ENCODE results near the gene EFCAB13.
"Not testable (repeated sequence)": the region's sequence is repeated elsewhere in the genome, so short reads cannot be mapped to it uniquely, and the experiment has no call there.

The EFCAB13 gene

DNA sequence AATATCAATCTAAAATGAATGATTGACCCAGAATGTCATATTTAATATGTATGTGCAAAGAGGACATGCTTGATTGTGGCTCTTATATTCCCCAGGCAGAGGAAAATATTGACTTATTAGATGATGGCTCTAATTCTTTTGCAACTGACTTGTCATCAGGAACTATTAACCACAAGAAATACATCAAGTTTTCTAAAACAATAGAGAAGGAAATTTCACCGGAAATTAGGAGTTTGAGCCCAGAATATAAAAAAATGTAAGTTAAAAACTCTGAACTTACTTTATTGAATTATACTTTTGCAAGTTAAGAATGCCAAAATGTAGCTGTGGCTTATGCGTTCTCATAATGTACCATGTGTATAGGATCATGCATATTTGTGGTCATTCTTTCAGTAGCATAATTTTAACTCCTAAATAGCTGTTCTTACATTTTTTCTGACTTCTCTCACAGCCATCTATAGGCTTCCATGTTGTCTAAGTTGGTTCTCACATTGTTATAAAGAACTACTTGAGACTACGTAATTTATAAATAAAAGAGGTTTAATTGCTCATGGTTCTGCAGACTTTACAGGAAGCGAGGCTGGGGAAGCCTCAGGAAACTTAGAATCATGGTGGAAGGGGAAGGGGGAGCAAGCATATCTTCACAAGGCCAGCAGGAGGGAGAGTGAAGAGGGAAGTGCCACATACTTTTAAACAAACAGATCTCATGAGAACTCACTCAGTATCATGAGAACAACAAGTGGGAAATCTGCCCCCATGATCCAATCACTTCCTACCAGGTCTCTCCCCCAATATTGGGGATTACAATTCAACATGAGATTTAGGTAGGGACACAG lies 11.6 kb downstream of the EFCAB13 start:
- Histone ChIP-seq H3K27ac (ENCODE audit: low read depth, low read length) (no peak overlapping the region), H3K4me1 (ENCODE audit: control insufficient read depth, insufficient read depth, low read length) (no peaks in the 10 kb centered on the region), H3K9ac (ENCODE audit: low read depth, low read length) (no peak overlapping the region)

DNA sequence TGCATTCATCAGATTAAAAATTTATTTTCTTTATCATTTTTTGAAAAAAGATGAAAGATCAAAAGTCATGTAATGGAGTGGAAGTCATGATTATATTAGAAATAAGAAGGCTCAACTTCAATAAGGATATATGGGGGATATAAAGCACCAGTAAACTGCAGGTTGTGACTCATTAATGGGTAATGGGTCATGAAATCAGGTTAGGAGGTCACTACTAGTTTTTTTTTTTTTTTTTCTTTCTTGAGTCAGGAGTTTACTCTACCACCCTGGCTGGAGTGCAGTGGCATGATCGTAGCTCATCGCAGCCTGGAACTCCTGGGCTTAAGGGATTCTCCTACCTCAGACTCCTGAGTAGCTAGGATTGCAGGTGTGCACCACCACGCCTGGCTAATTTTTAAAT lies 14.3 kb downstream of the EFCAB13 start:
- Histone ChIP-seq H3K27me3 (ENCODE audit: control insufficient read depth, insufficient read depth, low read length) (no peaks in the 10 kb centered on the region), H3K36me3 (ENCODE audit: control insufficient read depth, insufficient read depth, low read length) (no peaks in the 10 kb centered on the region), H3K9me3 (ENCODE audit: control insufficient read depth, insufficient read depth, low read length) (no peaks in the 10 kb centered on the region), H3K9ac (ENCODE audit: low read depth, low read length) (no peak overlapping the region), H3K4me1 (ENCODE audit: control insufficient read depth, insufficient read depth, low read length) (no peaks in the 10 kb centered on the region), H3K4me3 (ENCODE audit: low read depth, low read length) (no peak overlapping the region), H3K27ac (ENCODE audit: low read depth, low read length) (no peak overlapping the region)

More for the DNA sequence above, 11.6 kb downstream of the EFCAB13 start:
- Histone ChIP-seq H3K4me3 (ENCODE audit: low read depth, low read length) (no peak overlapping the region), H3K9me3 (ENCODE audit: control insufficient read depth, insufficient read depth, low read length) (no peaks in the 10 kb centered on the region), H3K36me3 (ENCODE audit: control insufficient read depth, insufficient read depth, low read length) (no peaks in the 10 kb centered on the region), H3K27me3 (ENCODE audit: control insufficient read depth, insufficient read depth, low read length) (no peaks in the 10 kb centered on the region)

DNA sequence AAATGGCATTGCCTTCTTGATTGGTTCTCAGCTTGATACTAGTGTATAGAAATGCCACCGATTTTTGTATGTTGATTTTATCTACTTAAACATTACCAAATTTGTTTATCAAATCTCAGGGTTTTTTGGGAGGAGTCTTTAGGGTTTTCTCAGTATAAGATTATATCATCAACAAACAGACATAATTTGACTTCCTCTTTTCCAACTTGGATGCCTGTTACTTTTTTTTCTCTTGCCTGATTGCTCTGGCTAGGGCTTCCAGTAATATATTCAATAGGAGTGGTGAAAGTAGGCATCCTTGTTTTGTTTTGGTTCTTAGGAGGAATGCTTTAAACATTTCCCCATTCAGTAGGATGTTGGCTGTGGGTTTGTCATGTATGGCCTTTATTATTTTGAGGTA lies 29.1 kb downstream of the EFCAB13 start:
- no peaks in the 10 kb centered on the region for H3K36me3 ChIP-seq (ENCODE audit: control insufficient read depth, insufficient read depth, low read length)
- H3K27ac ChIP-seq (ENCODE audit: low read depth, low read length) = no peak overlapping the region
- H3K27me3 ChIP-seq (ENCODE audit: control insufficient read depth, insufficient read depth, low read length) = no peaks in the 10 kb centered on the region
- no peak overlapping the region for H3K9ac ChIP-seq (ENCODE audit: low read depth, low read length)
- H3K4me1 ChIP-seq (ENCODE audit: control insufficient read depth, insufficient read depth, low read length) = no peaks in the 10 kb centered on the region
- no peak overlapping the region for H3K4me3 ChIP-seq (ENCODE audit: low read depth, low read length)
- no peaks in the 10 kb centered on the region for H3K9me3 ChIP-seq (ENCODE audit: control insufficient read depth, insufficient read depth, low read length)

GRCh38 chr17:47358652-47359051 lies 34.9 kb downstream of the EFCAB13 start:
- Histone ChIP-seq H3K27me3 (ENCODE audit: control insufficient read depth, insufficient read depth, low read length) (no peaks in the 10 kb centered on the region), H3K9ac (ENCODE audit: low read depth, low read length) (no peak overlapping the region), H3K4me1 (ENCODE audit: control insufficient read depth, insufficient read depth, low read length) (no peaks in the 10 kb centered on the region), H3K36me3 (ENCODE audit: control insufficient read depth, insufficient read depth, low read length) (no peaks in the 10 kb centered on the region), H3K9me3 (ENCODE audit: control insufficient read depth, insufficient read depth, low read length) (peaks cover 13% of the 10 kb centered on the region), H3K27ac (ENCODE audit: low read depth, low read length) (no peak overlapping the region), H3K4me3 (ENCODE audit: low read depth, low read length) (no peak overlapping the region)

GRCh38 chr17:47363171-47363570 lies 39.4 kb downstream of the EFCAB13 start:
- no peaks in the 10 kb centered on the region for H3K36me3 ChIP-seq (ENCODE audit: control insufficient read depth, insufficient read depth, low read length)
- no peak overlapping the region for H3K9ac ChIP-seq (ENCODE audit: low read depth, low read length)
- H3K9me3 ChIP-seq (ENCODE audit: control insufficient read depth, insufficient read depth, low read length) = peaks cover 16% of the 10 kb centered on the region
- H3K4me1 ChIP-seq (ENCODE audit: control insufficient read depth, insufficient read depth, low read length) = no peaks in the 10 kb centered on the region
- no peak overlapping the region for H3K4me3 ChIP-seq (ENCODE audit: low read depth, low read length)
- H3K27ac ChIP-seq (ENCODE audit: low read depth, low read length) = no peak overlapping the region
- no peaks in the 10 kb centered on the region for H3K27me3 ChIP-seq (ENCODE audit: control insufficient read depth, insufficient read depth, low read length)

DNA sequence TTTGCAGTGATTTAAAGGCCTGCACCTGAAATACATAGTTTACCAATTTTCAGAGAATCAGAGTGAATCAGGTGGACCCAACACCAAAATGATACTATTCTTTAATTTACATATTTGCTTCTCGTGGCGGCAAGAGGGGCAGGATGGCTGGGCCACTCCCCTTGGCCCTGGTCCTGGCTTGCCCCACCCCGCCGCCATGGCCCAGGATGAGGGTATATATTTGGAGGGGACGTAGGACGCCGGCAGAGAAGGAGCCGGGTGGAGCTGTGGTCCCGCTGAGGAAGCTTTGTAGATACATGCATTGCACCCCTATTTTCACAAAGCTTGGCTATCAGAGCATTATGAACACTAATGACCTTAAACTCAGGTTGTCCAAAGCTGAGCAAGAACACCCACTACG lies 43.5 kb downstream of the EFCAB13 start:
- H3K4me3 ChIP-seq (ENCODE audit: low read depth, low read length) = no peak overlapping the region
- H3K27ac ChIP-seq (ENCODE audit: low read depth, low read length) = no peak overlapping the region
- peaks cover 15% of the 10 kb centered on the region for H3K9me3 ChIP-seq (ENCODE audit: control insufficient read depth, insufficient read depth, low read length)
- no peaks in the 10 kb centered on the region for H3K36me3 ChIP-seq (ENCODE audit: control insufficient read depth, insufficient read depth, low read length)
- H3K4me1 ChIP-seq (ENCODE audit: control insufficient read depth, insufficient read depth, low read length) = no peaks in the 10 kb centered on the region
- no peaks in the 10 kb centered on the region for H3K27me3 ChIP-seq (ENCODE audit: control insufficient read depth, insufficient read depth, low read length)
- no peak overlapping the region for H3K9ac ChIP-seq (ENCODE audit: low read depth, low read length)

GRCh38 chr17:47368262-47368661 lies 44.5 kb downstream of the EFCAB13 start:
- H3K36me3 ChIP-seq (ENCODE audit: control insufficient read depth, insufficient read depth, low read length) = no peaks in the 10 kb centered on the region
- H3K27ac ChIP-seq (ENCODE audit: low read depth, low read length) = no peak overlapping the region
- no peaks in the 10 kb centered on the region for H3K4me1 ChIP-seq (ENCODE audit: control insufficient read depth, insufficient read depth, low read length)
- no peak overlapping the region for H3K9ac ChIP-seq (ENCODE audit: low read depth, low read length)
- no peak overlapping the region for H3K4me3 ChIP-seq (ENCODE audit: low read depth, low read length)
- H3K9me3 ChIP-seq (ENCODE audit: control insufficient read depth, insufficient read depth, low read length) = peaks cover 6% of the 10 kb centered on the region
- H3K27me3 ChIP-seq (ENCODE audit: control insufficient read depth, insufficient read depth, low read length) = no peaks in the 10 kb centered on the region

DNA sequence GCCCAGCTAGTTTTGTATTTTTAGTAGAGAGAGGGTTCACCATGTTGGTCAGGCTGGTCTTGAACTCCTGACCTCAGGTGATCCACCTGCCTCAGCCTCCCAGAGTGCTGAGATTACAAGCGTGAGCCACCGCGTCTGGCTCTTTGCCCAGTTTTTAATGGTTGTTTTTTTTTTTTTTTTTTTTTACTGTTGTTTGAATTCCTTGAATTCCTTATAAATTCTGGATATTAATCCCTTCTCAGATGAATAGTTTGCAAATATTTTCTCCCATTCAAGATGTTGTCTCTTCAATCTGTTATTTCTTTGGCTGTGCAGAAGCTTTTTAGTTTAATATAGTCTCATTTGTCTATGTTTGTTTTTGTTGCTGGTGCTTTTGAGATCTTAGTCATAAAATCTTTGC lies 47.1 kb downstream of the EFCAB13 start:
- not testable (repeated sequence) for H3K9me3 ChIP-seq (ENCODE audit: control insufficient read depth, insufficient read depth, low read length); H3K4me1 ChIP-seq (ENCODE audit: control insufficient read depth, insufficient read depth, low read length); H3K36me3 ChIP-seq (ENCODE audit: control insufficient read depth, insufficient read depth, low read length); H3K27me3 ChIP-seq (ENCODE audit: control insufficient read depth, insufficient read depth, low read length); H3K27ac ChIP-seq (ENCODE audit: low read depth, low read length); H3K9ac ChIP-seq (ENCODE audit: low read depth, low read length); H3K4me3 ChIP-seq (ENCODE audit: low read depth, low read length)

DNA sequence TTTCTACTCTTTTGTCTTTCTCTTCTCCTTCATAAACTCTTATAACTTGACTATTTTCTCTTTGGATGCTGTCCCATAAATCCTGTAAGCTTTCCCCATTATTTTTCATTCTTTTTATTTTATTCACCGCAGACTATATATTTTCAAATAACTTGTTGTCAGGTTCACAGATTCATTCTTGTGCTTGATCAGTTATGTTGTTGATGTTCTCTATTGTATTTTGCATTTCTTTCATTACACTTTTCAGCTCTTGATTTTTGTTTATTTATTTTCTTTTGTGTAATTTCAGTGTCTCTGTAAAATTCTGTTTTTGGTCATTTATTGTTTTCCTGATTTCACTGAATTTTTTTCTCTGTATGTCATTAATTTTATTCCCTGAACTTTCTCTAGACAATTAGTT lies 49.2 kb downstream of the EFCAB13 start:
- Histone ChIP-seq H3K27ac (ENCODE audit: low read depth, low read length) (no peak overlapping the region), H3K9me3 (ENCODE audit: control insufficient read depth, insufficient read depth, low read length) (no peaks in the 10 kb centered on the region), H3K36me3 (ENCODE audit: control insufficient read depth, insufficient read depth, low read length) (no peaks in the 10 kb centered on the region), H3K4me3 (ENCODE audit: low read depth, low read length) (no peak overlapping the region), H3K27me3 (ENCODE audit: control insufficient read depth, insufficient read depth, low read length) (no peaks in the 10 kb centered on the region), H3K9ac (ENCODE audit: low read depth, low read length) (no peak overlapping the region), H3K4me1 (ENCODE audit: control insufficient read depth, insufficient read depth, low read length) (no peaks in the 10 kb centered on the region)

- Histone ChIP-seq H3K4me3 (ENCODE audit: low read depth, low read length) (no peak overlapping the region), H3K27ac (ENCODE audit: low read depth, low read length) (no peak overlapping the region), H3K4me1 (ENCODE audit: control insufficient read depth, insufficient read depth, low read length) (no peaks in the 10 kb centered on the region), H3K36me3 (ENCODE audit: control insufficient read depth, insufficient read depth, low read length) (no peaks in the 10 kb centered on the region), H3K9me3 (ENCODE audit: control insufficient read depth, insufficient read depth, low read length) (no peaks in the 10 kb centered on the region), H3K9ac (ENCODE audit: low read depth, low read length) (no peak overlapping the region), H3K27me3 (ENCODE audit: control insufficient read depth, insufficient read depth, low read length) (no peaks in the 10 kb centered on the region)
Observed at GRCh38 chr17:47376247-47376646, 52.5 kb downstream of the EFCAB13 start.

DNA sequence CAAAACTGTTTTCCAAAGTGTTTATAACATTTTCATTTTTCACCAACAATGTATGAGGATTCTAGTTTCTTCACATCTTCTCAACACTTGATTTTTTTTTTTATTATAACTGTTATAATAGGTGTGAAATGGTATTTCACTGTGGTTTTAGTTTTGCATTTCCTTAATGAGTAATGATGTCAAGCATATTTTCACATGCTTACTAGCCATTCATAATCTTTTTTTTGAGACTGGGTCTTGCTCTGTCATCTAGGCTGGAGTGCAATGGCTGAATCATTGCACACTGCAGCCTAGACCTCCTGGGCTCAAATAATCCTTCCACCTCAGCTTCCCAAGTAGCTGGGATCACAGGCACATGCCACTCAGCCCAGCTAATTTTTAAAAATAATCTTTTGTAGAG lies 65.1 kb downstream of the EFCAB13 start:
- Histone ChIP-seq H3K36me3 (ENCODE audit: control insufficient read depth, insufficient read depth, low read length) (no peaks in the 10 kb centered on the region), H3K4me1 (ENCODE audit: control insufficient read depth, insufficient read depth, low read length) (no peaks in the 10 kb centered on the region), H3K9me3 (ENCODE audit: control insufficient read depth, insufficient read depth, low read length) (no peaks in the 10 kb centered on the region), H3K4me3 (ENCODE audit: low read depth, low read length) (no peak overlapping the region), H3K27ac (ENCODE audit: low read depth, low read length) (no peak overlapping the region), H3K27me3 (ENCODE audit: control insufficient read depth, insufficient read depth, low read length) (no peaks in the 10 kb centered on the region), H3K9ac (ENCODE audit: low read depth, low read length) (no peak overlapping the region)
